Adrenal gland (tissue), 12 donors: Measurements from ENCODE around the gene ARHGAP26. TPM values are rescaled to one million over a fixed set of nuclear protein-coding genes. Genes with fewer than 3 reads are reported as not detected.
"Not testable (repeated sequence)": the region's sequence is repeated elsewhere in the genome, so short reads cannot be mapped to it uniquely, and the experiment has no call there.

Experiments
- DNase-seq, 7 donors: peaks; one replicate each; pipeline ENCODE4 v3.0.0-alpha.2; 2019 to 2020
- H3K27ac ChIP-seq, 5 donors: fragments of 200-600 bp; sonication (generic) in 4 of 5; 1 replicate in 3 of 5; 2 replicates in 2 of 5; pipeline versions ENCODE4 v1.5.1 to v1.8.0; 2016 to 2020; ENCODE audit warnings: mild to moderate bottlenecking in 1 of 5
- H3K27me3 ChIP-seq: fragments of 200-600 bp; 2 replicates; pipeline ENCODE4 v1.8.0; 2021
- H3K36me3 ChIP-seq, 2 donors: fragments of 200-600 bp; replicated peaks in 1 of 2; 1 replicate in 1 of 2; 2 replicates in 1 of 2; pipeline versions ENCODE4 v1.5.1 to v1.8.0; 2018 to 2022
- H3K4me1 ChIP-seq, 2 donors: fragments of 200-600 bp; replicated peaks in 1 of 2; 1 replicate in 1 of 2; 2 replicates in 1 of 2; pipeline versions ENCODE4 v1.5.1 to v1.8.0; 2018 to 2021
- H3K4me3 ChIP-seq, 4 donors: fragments of 200-600 bp; sonication (generic) in 3 of 4; one replicate each; pipeline ENCODE4 v1.5.1; 2016 to 2018
- H3K9me3 ChIP-seq, 3 donors: fragments of 200-600 bp; sonication (generic) in 1 of 3; replicated peaks in 1 of 3; 1 replicate in 2 of 3; 2 replicates in 1 of 3; pipeline versions ENCODE4 v1.5.1 to v1.8.0; 2016 to 2021
- POLR2A ChIP-seq, 2 donors: fragments of 450-650 bp; IDR thresholded peaks; one replicate each; pipeline ENCODE4 v1.6.1; 2017; ENCODE audit warnings: antibody characterized with exemption in 2 of 2, mild to moderate bottlenecking in 2 of 2, moderate library complexity in 1 of 2
- WGBS, 4 donors: extraction: QIAGEN DNeasy Blood & Tissue Kit in 2 of 4; methylation state at CpG; one replicate each; pipeline versions ENCODE4 v1.1.5 to v1.1.7; 2013 to 2017; 5-methylcytosine and 5-hydroxymethylcytosine counted together
- intact Hi-C, 2 donors: fragments of 100-400 bp; cut with DNase I; formaldehyde crosslinking; loops; one replicate each; pipeline versions ENCODE4 v1.14.1 to v1.15.0; 2022 to 2023
- polyA plus RNA-seq, 3 donors: library from polyadenylated mRNA; stranded (reverse); fragments of 200-250 nt in 2 of 3; fragments of 350-450 nt in 1 of 3; fragmentation: Illumina TruSeq in 1 of 3; extraction: RNeasy Lipid Tissue Mini Kit (QIAGEN cat#74804) in 1 of 3; gene quantifications; one replicate each; pipeline ENCODE4 v1.2.3, GENCODE V29; 2013 to 2014
- total RNA-seq, 9 donors: library from RNA; depleted of rRNA in 4 of 9; stranded (reverse); fragments of >200 nt in 4 of 9; fragments of 120-200 nt in 1 of 9; fragmentation: NEBNext Ultra II Directional in 1 of 9; extraction: Animal tissue kit (Norgen Biotek cat#: 25700) in 1 of 9; gene quantifications; one replicate each; pipeline versions ENCODE4 v1.1.0 to v1.2.4, GENCODE V29; 2013 to 2023
- TF ChIP-seq, protein P1 (sequence below), 6 experiments: fragments of 450-650 bp in 4 of 6; fragments of 200-600 bp in 2 of 6; sonication (generic) in 1 of 6; IDR thresholded peaks; 1 replicate in 5 of 6; 2 replicates in 1 of 6; pipeline versions ENCODE4 v1.5.1 to v1.8.0; 2016 to 2021; ENCODE audit warnings: antibody characterized with exemption in 6 of 6, mild to moderate bottlenecking in 2 of 6, moderate library complexity in 1 of 6
- donor health status: healthy with polysubstance abuse.
- donor health status: Bipolar disorder and iron deficiency.
- donor health status: DM: yes; HTN: yes; CAD: no.
- donor health status: DM: no; HTN: no; CAD: no.
- donor health status: DM: no; HTN: no; CAD: no.
- donor health status: DM: yes; HTN: yes; CAD: no.

The ARHGAP26 gene
- total and polyA plus RNA-seq, 12 donors: 3.0 to 21.7 (median 10.8) TPM

GRCh38 chr5:142925795-142926194 is 155.6 kb downstream of the ARHGAP26 start:
- no peaks in the 10 kb centered on the region for H3K9me3 ChIP-seq
- H3K27me3 ChIP-seq: no peaks in the 10 kb centered on the region
- peaks cover 0 to 27% of the 10 kb centered on the region in 2 donors for H3K4me1 ChIP-seq
- DNase-seq: peak in 1 of 7 donors; percentile 18
- H3K4me3 ChIP-seq: no peak overlapping the region
- peak overlapping the region in 1 of 5 donors; percentile 55 for H3K27ac ChIP-seq
- TF ChIP-seq, protein P1, sequence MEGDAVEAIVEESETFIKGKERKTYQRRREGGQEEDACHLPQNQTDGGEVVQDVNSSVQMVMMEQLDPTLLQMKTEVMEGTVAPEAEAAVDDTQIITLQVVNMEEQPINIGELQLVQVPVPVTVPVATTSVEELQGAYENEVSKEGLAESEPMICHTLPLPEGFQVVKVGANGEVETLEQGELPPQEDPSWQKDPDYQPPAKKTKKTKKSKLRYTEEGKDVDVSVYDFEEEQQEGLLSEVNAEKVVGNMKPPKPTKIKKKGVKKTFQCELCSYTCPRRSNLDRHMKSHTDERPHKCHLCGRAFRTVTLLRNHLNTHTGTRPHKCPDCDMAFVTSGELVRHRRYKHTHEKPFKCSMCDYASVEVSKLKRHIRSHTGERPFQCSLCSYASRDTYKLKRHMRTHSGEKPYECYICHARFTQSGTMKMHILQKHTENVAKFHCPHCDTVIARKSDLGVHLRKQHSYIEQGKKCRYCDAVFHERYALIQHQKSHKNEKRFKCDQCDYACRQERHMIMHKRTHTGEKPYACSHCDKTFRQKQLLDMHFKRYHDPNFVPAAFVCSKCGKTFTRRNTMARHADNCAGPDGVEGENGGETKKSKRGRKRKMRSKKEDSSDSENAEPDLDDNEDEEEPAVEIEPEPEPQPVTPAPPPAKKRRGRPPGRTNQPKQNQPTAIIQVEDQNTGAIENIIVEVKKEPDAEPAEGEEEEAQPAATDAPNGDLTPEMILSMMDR (IDR thresholded peaks at IDR 0.05): no peak
- no peak for TF ChIP-seq POLR2A (IDR thresholded peaks at IDR 0.05)
- 10 to 20% (median 13%) methylated on average over 3 of the region's 3 CpGs for WGBS, 4 donors
- intact Hi-C loops: loop anchor here in 1 of 2 donors (10.0 kb wide), 1 partner anchor 899 kb away; no protein-coding TSS in a partner anchor
- H3K36me3 ChIP-seq: no peaks in the 10 kb centered on the region

DNA sequence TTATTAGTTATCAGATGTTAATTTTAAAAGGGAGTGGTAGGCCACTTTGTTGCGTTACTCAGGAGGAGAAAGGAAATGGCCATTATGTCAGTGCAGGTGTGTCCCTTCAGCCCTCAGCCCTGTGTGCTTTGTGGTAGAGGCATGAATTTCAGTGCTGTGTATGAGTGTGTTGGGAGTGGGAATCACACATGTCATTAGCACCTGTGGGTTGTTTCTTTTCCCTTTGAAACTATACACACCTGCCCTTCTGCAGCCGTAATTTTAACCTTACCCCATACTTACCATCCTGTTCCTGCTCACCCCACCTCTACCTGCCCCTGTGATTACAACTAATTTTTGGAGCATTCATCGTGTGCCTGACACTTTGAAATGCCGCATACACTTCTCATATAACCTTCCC is 156.4 kb downstream of the ARHGAP26 start:
- TF ChIP-seq, protein P1 (IDR thresholded peaks at IDR 0.05): no peak
- no peak for TF ChIP-seq POLR2A (IDR thresholded peaks at IDR 0.05)
- WGBS, 4 donors: 81 to 94% (median 92%) methylated on average over 4 of the region's 4 CpGs

GRCh38 chr5:142928999-142929398 is 158.8 kb downstream of the ARHGAP26 start:
- H3K27ac ChIP-seq, H3K9me3 ChIP-seq, DNase-seq, H3K36me3 ChIP-seq, H3K4me3 ChIP-seq, H3K27me3 ChIP-seq: not testable (repeated sequence)
- 88 to 93% (median 91%) methylated on average over 11 of the region's 11 CpGs for WGBS, 4 donors
- intact Hi-C loops: loop anchor here in 1 of 2 donors (10.0 kb wide), 1 partner anchor 896 kb away; no protein-coding TSS in a partner anchor
- H3K4me1 ChIP-seq: peaks cover 0 to 22% of the 10 kb centered on the region in 2 donors

More for the DNA sequence above, 156.4 kb downstream of the ARHGAP26 start:
- no peaks in the 10 kb centered on the region for H3K27me3 ChIP-seq
- no peak overlapping the region for H3K4me3 ChIP-seq
- H3K36me3 ChIP-seq: no peaks in the 10 kb centered on the region
- no peak overlapping the region for H3K27ac ChIP-seq
- no peaks in the 10 kb centered on the region for H3K9me3 ChIP-seq
- DNase-seq: no peak
- H3K4me1 ChIP-seq: peaks cover 0 to 27% of the 10 kb centered on the region in 2 donors
- intact Hi-C loops: loop anchor here in 1 of 2 donors (10.0 kb wide), 1 partner anchor 898 kb away; no protein-coding TSS in a partner anchor

DNA sequence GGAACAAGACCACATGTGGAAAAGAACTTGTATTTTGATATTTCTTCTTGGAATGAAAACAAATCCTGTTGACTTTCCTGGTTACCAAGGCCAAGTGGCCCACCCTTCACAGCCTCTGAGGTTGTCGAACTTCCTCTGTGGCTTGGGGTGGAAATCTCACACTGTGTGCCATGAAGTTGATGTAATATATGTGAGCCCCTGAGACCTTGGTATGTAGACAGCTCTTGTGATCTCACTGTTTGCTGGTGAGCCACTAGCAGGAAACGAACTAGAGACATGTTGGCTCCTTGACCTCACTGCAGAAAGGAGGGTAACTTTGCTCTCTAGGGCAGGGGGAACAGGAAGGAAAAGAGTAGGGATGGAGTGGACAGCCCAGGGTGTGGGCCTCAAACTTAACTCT is 159.4 kb downstream of the ARHGAP26 start:
- Histone ChIP-seq H3K36me3 (no peaks in the 10 kb centered on the region), H3K27ac (no peak overlapping the region), H3K4me3 (no peak overlapping the region), H3K27me3 (no peaks in the 10 kb centered on the region), H3K4me1 (peaks cover 0 to 27% of the 10 kb centered on the region in 2 donors), H3K9me3 (no peaks in the 10 kb centered on the region)
- DNase-seq: peak in 1 of 7 donors; percentile 14
- intact Hi-C loops: loop anchor here in 1 of 2 donors (10.0 kb wide), 1 partner anchor 895 kb away; no protein-coding TSS in a partner anchor
- no peak for TF ChIP-seq POLR2A (IDR thresholded peaks at IDR 0.05)
- TF ChIP-seq, protein P1 (IDR thresholded peaks at IDR 0.05): no peak
- WGBS, 4 donors: 44 to 61% (median 57%) methylated on average over 2 of the region's 2 CpGs
